Activated CD8-positive, alpha-beta T cell treated with anti-CD3 and anti-CD28 coated beads, Interleukin-2, amount 10 ng/mL, durations not matched to agents 7 days and 5 days (primary cell): Measurements from ENCODE around the gene SLC66A2. TPM values are rescaled to one million over a fixed set of nuclear protein-coding genes. Genes with fewer than 3 reads are reported as not detected.
"Not testable (repeated sequence)": the region's sequence is repeated elsewhere in the genome, so short reads cannot be mapped to it uniquely, and the experiment has no call there.

Experiments used
- ATAC-seq: fragments of 150-1000 bp; cut with Tn5 transposase; one replicate; pipeline ENCODE4 v1.10.0; 2021; ENCODE audit warnings: moderate library complexity
- CTCF ChIA-PET: fragments of 350-600 bp; sonication (Branson Sonifier 250); formaldehyde crosslinking; loops from one replicate; lab custom pipeline; 2021; ENCODE audit warnings: antibody characterized with exemption; lab: Charles Lee
- POLR2A ChIA-PET: fragments of 350-600 bp; sonication (Branson Sonifier 250); formaldehyde crosslinking; loops from one replicate; lab custom pipeline; 2021; ENCODE audit warnings: antibody characterized with exemption; lab: Charles Lee
- DNase-seq: peaks from one replicate; pipeline ENCODE4 v3.0.0-alpha.2; 2020
- H3K27ac Mint-ChIP-seq: one replicate; pipeline ENCODE4 v1.8.0; 2021; ENCODE audit warnings: mild to moderate bottlenecking, mixed read lengths
- H3K27me3 Mint-ChIP-seq: one replicate; pipeline ENCODE4 v1.8.0; 2021; ENCODE audit warnings: low read depth, mixed read lengths
- H3K36me3 Mint-ChIP-seq: one replicate; pipeline ENCODE4 v1.8.0; 2021; ENCODE audit warnings: low read depth, mixed read lengths
- H3K4me1 Mint-ChIP-seq: one replicate; pipeline ENCODE4 v1.8.0; 2021; ENCODE audit warnings: low read depth, mixed read lengths
- H3K4me3 Mint-ChIP-seq: one replicate; pipeline ENCODE4 v1.8.0; 2021; ENCODE audit warnings: mild to moderate bottlenecking, mixed read lengths
- H3K9me3 Mint-ChIP-seq: one replicate; pipeline ENCODE4 v1.8.0; 2022; ENCODE audit warnings: mixed read lengths; ENCODE audit not compliant: insufficient read depth
- total RNA-seq, 2 experiments: library from RNA; stranded (reverse); gene quantifications; one replicate each; pipeline ENCODE4 v1.2.3, GENCODE V29; 2021

Gene SLC66A2
- total RNA-seq, 2 experiments from 2014 or later, result 21.6 to 23.2 TPM

DNA sequence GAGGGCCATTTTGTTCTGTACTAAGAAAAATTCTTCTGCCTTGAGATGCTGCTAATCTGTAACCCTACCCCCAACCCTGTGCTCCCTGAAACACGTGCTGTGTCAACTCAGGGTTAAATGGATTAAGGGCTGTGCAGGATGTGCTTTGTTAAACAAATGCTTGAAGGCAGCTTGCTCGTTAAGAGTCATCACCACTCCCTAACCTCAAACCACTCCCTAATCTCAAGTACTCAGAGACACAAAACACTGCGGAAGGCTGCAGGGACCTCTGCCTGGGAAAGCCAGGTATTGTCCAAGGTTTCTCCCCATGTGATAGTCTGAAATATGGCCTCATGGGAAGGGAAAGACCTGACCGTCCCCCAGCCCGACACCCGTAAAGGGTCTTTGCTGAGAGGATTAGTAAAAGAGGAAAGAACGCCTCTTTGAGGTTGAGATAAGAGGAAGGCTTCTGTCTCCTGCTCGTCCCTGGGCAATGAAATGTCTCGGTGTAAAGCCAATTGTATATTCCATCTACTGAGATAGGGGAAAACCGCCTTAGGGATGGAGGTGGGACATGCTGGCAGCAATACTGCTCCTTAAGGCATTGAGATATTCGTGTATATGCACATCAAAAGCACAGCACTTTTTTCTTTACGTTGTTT, 8.8 kb upstream of the SLC66A2 start:
- H3K36me3 Mint-ChIP-seq, H3K4me3 Mint-ChIP-seq, ATAC-seq, H3K9me3 Mint-ChIP-seq, POLR2A ChIA-PET, DNase-seq, H3K27ac Mint-ChIP-seq, CTCF ChIA-PET: not testable (repeated sequence)
- Mint-ChIP-seq H3K27me3 (peaks cover 11% of the 10 kb centered on the region), H3K4me1 (peaks cover 31% of the 10 kb centered on the region)

GRCh38 chr18:79958981-79959380, 7.5 kb upstream of the SLC66A2 start:
- peaks cover 20% of the 10 kb centered on the region for H3K27me3 Mint-ChIP-seq
- H3K4me1 Mint-ChIP-seq, result peaks cover 28% of the 10 kb centered on the region
- CTCF ChIA-PET, result no interaction called here
- POLR2A ChIA-PET, result no interaction called here
- DNase-seq (no peak), ATAC-seq (no peak)
- no peaks in the 10 kb centered on the region for H3K36me3 Mint-ChIP-seq
- H3K27ac Mint-ChIP-seq, result no peak overlapping the region
- H3K9me3 Mint-ChIP-seq, result no peaks in the 10 kb centered on the region
- H3K4me3 Mint-ChIP-seq, result no peak overlapping the region

DNA sequence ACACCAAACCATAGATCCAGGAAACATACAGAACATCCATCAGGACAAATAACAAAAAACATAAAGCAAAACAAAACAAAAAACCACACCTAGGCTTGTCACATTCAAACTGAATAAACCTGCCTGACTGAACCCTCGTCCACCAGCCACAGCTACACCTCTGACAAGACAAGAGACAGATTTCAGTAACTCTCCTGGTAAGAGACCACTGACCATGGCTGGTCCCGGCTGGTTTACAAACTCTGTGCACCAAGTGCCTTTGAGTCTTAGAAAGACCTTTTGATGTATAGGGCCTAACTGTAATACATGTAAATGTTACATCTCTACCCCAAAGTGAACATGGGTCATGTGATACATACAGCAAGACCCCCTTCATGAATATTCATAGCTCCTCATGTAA, 4.8 kb upstream of the SLC66A2 start:
- Mint-ChIP-seq H3K4me3 (no peak overlapping the region), H3K36me3 (no peaks in the 10 kb centered on the region), H3K27me3 (peaks cover 18% of the 10 kb centered on the region), H3K27ac (no peak overlapping the region), H3K4me1 (peaks cover 12% of the 10 kb centered on the region), H3K9me3 (no peaks in the 10 kb centered on the region)
- ChIA-PET CTCF (no interaction called here), POLR2A (no interaction called here)
- no peak for ATAC-seq
- DNase-seq, result no peak

- Mint-ChIP-seq H3K27ac (no peak overlapping the region), H3K4me1 (peaks cover 10% of the 10 kb centered on the region), H3K36me3 (no peaks in the 10 kb centered on the region), H3K4me3 (no peak overlapping the region), H3K27me3 (peaks cover 15% of the 10 kb centered on the region), H3K9me3 (no peaks in the 10 kb centered on the region)
- DNase-seq (no peak), ATAC-seq (no peak)
- ChIA-PET POLR2A (interaction anchor here (1.1 kb wide), 1 partner anchor 27 kb away, joined by 3 read pairs; no protein-coding TSS in a partner anchor), CTCF (no interaction called here)
These were observed 4.0 kb upstream of the SLC66A2 start for GRCh38 chr18:79955302-79956075.

DNA sequence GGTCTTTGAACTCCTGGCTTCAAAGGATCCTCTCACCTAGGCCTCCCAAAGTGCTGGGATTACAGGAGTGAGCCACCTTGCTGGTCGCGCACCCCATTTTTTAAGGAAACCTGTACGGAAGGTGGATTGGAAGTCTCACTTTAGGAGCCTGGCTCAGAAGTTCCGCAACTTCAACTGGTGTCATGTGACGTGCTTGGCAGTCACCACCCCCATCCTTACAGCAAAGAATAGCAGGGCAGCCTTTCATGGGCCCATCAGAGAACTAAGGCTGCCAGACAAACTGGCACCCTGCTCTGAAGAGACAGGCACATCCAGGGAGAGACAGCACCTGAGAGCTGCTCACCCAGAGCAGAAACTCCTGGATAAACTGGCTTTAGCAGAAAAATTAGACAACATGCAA, 3.3 kb upstream of the SLC66A2 start:
- Mint-ChIP-seq H3K9me3 (no peaks in the 10 kb centered on the region), H3K4me3 (no peak overlapping the region), H3K36me3 (peaks cover 2% of the 10 kb centered on the region), H3K4me1 (peaks cover 10% of the 10 kb centered on the region), H3K27ac (no peak overlapping the region), H3K27me3 (peaks cover 15% of the 10 kb centered on the region)
- POLR2A ChIA-PET, result interaction anchor here (0.6 to 1.1 kb wide), 2 partner anchors 28 to 33 kb away, joined by 3 read pairs; no protein-coding TSS in a partner anchor
- CTCF ChIA-PET, result no interaction called here
- DNase-seq, result no peak
- ATAC-seq, result no peak

DNA sequence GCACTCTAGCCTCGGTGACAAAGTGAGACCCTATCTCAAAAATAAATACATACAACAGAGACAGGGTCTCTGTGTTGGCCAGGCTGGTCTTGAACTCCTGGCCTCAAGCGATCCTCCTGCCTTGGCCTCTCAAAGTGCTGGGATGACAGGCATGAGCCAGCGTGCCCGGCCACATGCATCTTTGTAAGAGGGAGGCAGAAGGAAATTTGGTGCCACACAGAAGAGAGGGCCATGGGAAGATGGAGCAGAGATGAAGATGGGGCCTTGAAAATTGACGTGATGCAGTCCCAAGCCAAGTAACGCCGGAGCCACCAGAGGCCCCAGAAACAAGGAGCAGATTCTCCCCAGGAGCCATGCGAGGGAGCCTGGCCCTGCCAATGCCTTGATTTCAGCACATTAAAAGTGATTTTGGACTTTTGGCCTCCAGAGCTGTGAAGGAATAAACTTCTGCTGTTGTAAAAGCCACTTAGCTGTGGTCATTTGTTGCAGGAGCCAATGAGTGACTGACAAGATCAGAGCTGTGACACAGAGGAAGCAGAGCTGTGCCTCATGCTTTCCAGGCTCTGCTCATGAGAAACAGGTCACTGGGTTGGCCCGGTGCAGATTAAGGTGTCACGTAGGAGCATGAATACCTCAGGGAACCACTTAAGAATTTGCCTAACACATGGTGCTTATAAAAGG, 2.7 kb upstream of the SLC66A2 start:
- CTCF ChIA-PET, result no interaction called here
- no peak overlapping the region for H3K4me3 Mint-ChIP-seq
- H3K27ac Mint-ChIP-seq, result no peak overlapping the region
- H3K9me3 Mint-ChIP-seq, result no peaks in the 10 kb centered on the region
- H3K27me3 Mint-ChIP-seq, result peaks cover 15% of the 10 kb centered on the region
- H3K4me1 Mint-ChIP-seq, result peaks cover 13% of the 10 kb centered on the region
- no peak for ATAC-seq
- DNase-seq, result peak; percentile 32
- POLR2A ChIA-PET, result interaction anchor here (0.6 to 1.0 kb wide), 2 partner anchors 30 to 34 kb away, joined by 3 to 6 read pairs; no protein-coding TSS in a partner anchor
- peaks cover 2% of the 10 kb centered on the region for H3K36me3 Mint-ChIP-seq

GRCh38 chr18:79952996-79953559, 1.6 kb upstream of the SLC66A2 start:
- H3K27me3 Mint-ChIP-seq, result peaks cover 15% of the 10 kb centered on the region
- no peak for DNase-seq
- no peak overlapping the region for H3K4me3 Mint-ChIP-seq
- ChIA-PET CTCF (interaction anchor here (0.8 kb wide), 1 partner anchor 12 kb away, joined by 3 read pairs; no protein-coding TSS in a partner anchor), POLR2A (interaction anchor here (1.0 kb wide), 1 partner anchor 31 kb away, joined by 6 read pairs; no protein-coding TSS in a partner anchor)
- H3K27ac Mint-ChIP-seq, result no peak overlapping the region
- no peak for ATAC-seq
- peaks cover 13% of the 10 kb centered on the region for H3K4me1 Mint-ChIP-seq
- H3K9me3 Mint-ChIP-seq, result no peaks in the 10 kb centered on the region
- H3K36me3 Mint-ChIP-seq, result peaks cover 6% of the 10 kb centered on the region

DNA sequence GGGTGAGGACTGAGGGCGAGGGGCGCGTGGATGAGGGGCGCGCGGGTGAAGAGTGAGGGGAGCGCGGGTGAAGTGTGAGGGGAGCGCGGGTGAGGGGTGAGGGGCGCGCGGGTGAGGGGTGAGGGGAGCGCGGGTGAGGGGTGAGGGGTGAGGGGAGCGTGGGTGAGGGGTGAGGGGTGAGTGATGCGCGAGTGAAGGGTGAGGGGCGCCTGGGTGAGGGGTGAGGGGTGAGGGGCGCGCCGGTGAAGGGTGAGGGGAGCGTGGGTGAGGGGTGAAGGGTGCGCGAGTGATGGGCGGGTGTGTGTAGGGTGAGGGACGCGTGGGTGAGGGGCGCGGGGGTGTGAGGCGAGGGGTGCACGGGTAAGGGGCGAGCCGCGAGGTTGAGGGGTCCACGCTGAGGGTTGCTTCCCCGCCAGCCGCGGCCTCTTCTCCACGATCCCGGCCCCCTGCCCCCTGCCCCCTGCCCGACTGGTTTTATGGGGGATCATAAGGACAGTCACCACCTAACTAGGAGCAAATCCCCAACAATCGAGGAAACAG, 1.1 kb upstream of the SLC66A2 start:
- H3K27me3 Mint-ChIP-seq, result peaks cover 15% of the 10 kb centered on the region
- H3K4me3 Mint-ChIP-seq, result no peak overlapping the region
- ATAC-seq, result no peak
- ChIA-PET POLR2A (interaction anchor here (1.2 kb wide), 1 partner anchor 11 kb away, joined by 6 read pairs; the partner anchor contains the start of gene HSBP1L1), CTCF (interaction anchor here (0.8 kb wide), 1 partner anchor 13 kb away, joined by 3 read pairs; no protein-coding TSS in a partner anchor)
- H3K36me3 Mint-ChIP-seq, result peaks cover 6% of the 10 kb centered on the region
- H3K9me3 Mint-ChIP-seq, result no peaks in the 10 kb centered on the region
- H3K27ac Mint-ChIP-seq, result no peak overlapping the region
- DNase-seq, result no peak
- H3K4me1 Mint-ChIP-seq, result peaks cover 13% of the 10 kb centered on the region

- peaks cover 6% of the 10 kb centered on the region for H3K36me3 Mint-ChIP-seq
- ChIA-PET CTCF (no interaction called here), POLR2A (interaction anchor here (1.2 kb wide), 1 partner anchor 33 kb away, joined by 3 read pairs; no protein-coding TSS in a partner anchor)
- ATAC-seq (peak; percentile 24), DNase-seq (peak; percentile 26)
- H3K9me3 Mint-ChIP-seq, result no peaks in the 10 kb centered on the region
- peaks cover 11% of the 10 kb centered on the region for H3K27me3 Mint-ChIP-seq
- peak overlapping the region; percentile 80 for H3K4me3 Mint-ChIP-seq
- peak overlapping the region; percentile 67 for H3K27ac Mint-ChIP-seq
- H3K4me1 Mint-ChIP-seq, result peaks cover 17% of the 10 kb centered on the region
These were observed 725 bp downstream of the SLC66A2 start for GRCh38 chr18:79950515-79951341.

GRCh38 chr18:79949697-79950487, 1.6 kb downstream of the SLC66A2 start:
- ATAC-seq (no peak), DNase-seq (no peak)
- peaks cover 6% of the 10 kb centered on the region for H3K36me3 Mint-ChIP-seq
- peaks cover 19% of the 10 kb centered on the region for H3K4me1 Mint-ChIP-seq
- ChIA-PET CTCF (no interaction called here), POLR2A (no interaction called here)
- H3K4me3 Mint-ChIP-seq, result peak overlapping the region; percentile 80
- no peaks in the 10 kb centered on the region for H3K9me3 Mint-ChIP-seq
- peaks cover 6% of the 10 kb centered on the region for H3K27me3 Mint-ChIP-seq
- H3K27ac Mint-ChIP-seq, result peak overlapping the region; percentile 67
